ENCODE results near the gene MDM4.
"Not testable (repeated sequence)": the region's sequence is repeated elsewhere in the genome, so short reads cannot be mapped to it uniquely, and the experiment has no call there.

MDM4 gene

GRCh38 chr1:204493145-204493983 lies 22.8 kb upstream of the MDM4 start:
- DNase-seq = peak; percentile 48

GRCh38 chr1:204493984-204494280 lies 22.3 kb upstream of the MDM4 start:
- no peak for DNase-seq

- DNase-seq = peak; percentile 26
Observed at GRCh38 chr1:204494281-204495077, 21.7 kb upstream of the MDM4 start, which contains the start of gene PIK3C2B. Gene PIK3C2B, minus strand, starts transcription at chr1:204494805. Its CDS starts 25,003 bp downstream, at chr1:204469802.

- DNase-seq = no peak
Observed at GRCh38 chr1:204495078-204495753, 21.0 kb upstream of the MDM4 start.

- DNase-seq = no peak
Observed at GRCh38 chr1:204495777-204496176, 20.4 kb upstream of the MDM4 start.

- no peak for DNase-seq
Observed at GRCh38 chr1:204498981-204499380, 17.2 kb upstream of the MDM4 start.

GRCh38 chr1:204499511-204500468 lies 16.4 kb upstream of the MDM4 start:
- DNase-seq = no peak

GRCh38 chr1:204502241-204502640 lies 14.0 kb upstream of the MDM4 start:
- no peak for DNase-seq

- DNase-seq = peak; percentile 63
Observed at GRCh38 chr1:204503122-204503912, 12.9 kb upstream of the MDM4 start.

GRCh38 chr1:204503913-204504519 lies 12.2 kb upstream of the MDM4 start:
- DNase-seq = no peak

- DNase-seq = no peak
Observed at GRCh38 chr1:204505674-204506200, 10.5 kb upstream of the MDM4 start.

- peak; percentile 93 for DNase-seq
Observed at GRCh38 chr1:204506201-204506968, 9.8 kb upstream of the MDM4 start.

GRCh38 chr1:204506969-204507316 lies 9.3 kb upstream of the MDM4 start:
- peak; percentile 90 for DNase-seq

- peak; percentile 70 for DNase-seq
Observed at GRCh38 chr1:204507317-204508105, 8.7 kb upstream of the MDM4 start.

GRCh38 chr1:204509186-204509635 lies 7.0 kb upstream of the MDM4 start:
- no peak for DNase-seq

GRCh38 chr1:204511366-204511765 lies 4.8 kb upstream of the MDM4 start:
- no peak for DNase-seq

- DNase-seq = no peak
Observed at GRCh38 chr1:204513117-204513716, 3.0 kb upstream of the MDM4 start.

GRCh38 chr1:204514828-204515227 lies 1.4 kb upstream of the MDM4 start:
- DNase-seq = no peak

GRCh38 chr1:204517382-204517781 lies 1.2 kb downstream of the MDM4 start:
- DNase-seq = not testable (repeated sequence)

All from NCI-H446 treated with DMSO at 0.1 percent for 48 hours (cell line).